DND-41 (cell line): ENCODE measurements around the gene LARP6.

Experiments
- CTCF ChIP-seq: IDR thresholded peaks from 2 replicates; pipeline ENCODE4 v1.5.1; 2012; ENCODE audit warnings: borderline replicate concordance, low read length, moderate library complexity, mild to moderate bottlenecking; ENCODE audit not compliant: poor library complexity, severe bottlenecking; ENCODE audit errors: extremely low read depth
- EZH2 ChIP-seq: IDR thresholded peaks from 3 replicates; pipeline ENCODE4 v1.6.1; 2012; ENCODE audit warnings: borderline replicate concordance, low read depth, mild to moderate bottlenecking, moderate library complexity, low read length, inconsistent platforms; ENCODE audit not compliant: severe bottlenecking

- no peak for TF ChIP-seq CTCF
- TF ChIP-seq EZH2: no peak
Observed at GRCh38 chr15:70788114-70789049, 65.6 kb downstream of the LARP6 start.
